H9 (cell line): ENCODE data around the gene NANOS1. TPM values are rescaled to one million over a fixed set of nuclear protein-coding genes. Genes with fewer than 3 reads are reported as not detected.
A peak's percentile ranks its signal among the peaks of the same experiment; 100 is the strongest.

Experiments used
- DNase-seq: peaks from one replicate; pipeline ENCODE4 v3.0.0-alpha.2; 2017
- H2AFZ ChIP-seq: one replicate; pipeline ENCODE4 v1.6.1; 2013; ENCODE audit warnings: mild to moderate bottlenecking, low read length, control low read depth, moderate library complexity
- H2AK5ac ChIP-seq: 2 replicates; pipeline ENCODE4 v1.6.1; 2013; ENCODE audit warnings: low read length, control low read depth, mixed read lengths; ENCODE audit not compliant: insufficient read length
- H2BK120ac ChIP-seq: one replicate; pipeline ENCODE4 v1.6.1; 2013; ENCODE audit warnings: low read depth, mild to moderate bottlenecking, low read length, control low read depth, inconsistent platforms; ENCODE audit not compliant: poor library complexity, severe bottlenecking
- H2BK12ac ChIP-seq: 2 replicates; pipeline ENCODE4 v1.6.1; 2013; ENCODE audit warnings: low read length, control low read depth, mixed read lengths, low read depth; ENCODE audit not compliant: insufficient read length
- H2BK15ac ChIP-seq: 2 replicates; pipeline ENCODE4 v1.6.1; 2013; ENCODE audit warnings: low read depth, low read length, control low read depth
- H2BK20ac ChIP-seq: one replicate; pipeline ENCODE4 v1.6.1; 2013; ENCODE audit warnings: low read depth, mild to moderate bottlenecking, low read length, control low read depth, inconsistent platforms; ENCODE audit not compliant: poor library complexity, severe bottlenecking
- H2BK5ac ChIP-seq: 2 replicates; pipeline ENCODE4 v1.6.1; 2013; ENCODE audit warnings: low read length, control low read depth, mixed read lengths; ENCODE audit not compliant: insufficient read length
- H3K14ac ChIP-seq: 2 replicates; pipeline ENCODE4 v1.6.1; 2013; ENCODE audit warnings: low read length, control low read depth; ENCODE audit not compliant: insufficient read depth
- H3K18ac ChIP-seq: 2 replicates; pipeline ENCODE4 v1.6.1; 2013; ENCODE audit warnings: low read depth, mild to moderate bottlenecking, mixed read lengths, low read length, control low read depth; ENCODE audit not compliant: insufficient read length
- H3K23ac ChIP-seq: 2 replicates; pipeline ENCODE4 v1.6.1; 2013; ENCODE audit warnings: low read length, control low read depth, mixed read lengths, low read depth; ENCODE audit not compliant: insufficient read length
- H3K23me2 ChIP-seq: 2 replicates; pipeline ENCODE4 v1.6.1; 2013; ENCODE audit warnings: low read depth, mild to moderate bottlenecking, mixed read lengths, low read length, control low read depth; ENCODE audit not compliant: insufficient read length, poor library complexity, severe bottlenecking
- H3K27ac ChIP-seq: 2 replicates; pipeline ENCODE4 v1.5.1; 2013; ENCODE audit warnings: low read length, control low read depth, mixed read lengths, low read depth; ENCODE audit not compliant: insufficient read length
- H3K27me3 ChIP-seq: 2 replicates; pipeline ENCODE4 v1.6.1; 2013; ENCODE audit warnings: low read length, control low read depth, inconsistent platforms; ENCODE audit not compliant: insufficient read depth
- H3K4ac ChIP-seq: 2 replicates; pipeline ENCODE4 v1.6.1; 2013; ENCODE audit warnings: low read depth, mild to moderate bottlenecking, control low read depth, inconsistent platforms, low read length, moderate library complexity
- H3K4me1 ChIP-seq: 2 replicates; pipeline ENCODE4 v1.6.1; 2013; ENCODE audit warnings: low read length, control low read depth, inconsistent platforms; ENCODE audit not compliant: insufficient read depth
- H3K4me2 ChIP-seq: 2 replicates; pipeline ENCODE4 v1.6.1; 2013; ENCODE audit warnings: low read length, control low read depth, mixed read lengths; ENCODE audit not compliant: insufficient read length, insufficient read depth
- H3K56ac ChIP-seq: 2 replicates; pipeline ENCODE4 v1.6.1; 2013; ENCODE audit warnings: low read depth, mild to moderate bottlenecking, mixed read lengths, low read length, control low read depth; ENCODE audit not compliant: insufficient read length
- H3K79me1 ChIP-seq: 2 replicates; pipeline ENCODE4 v1.6.1; 2013; ENCODE audit warnings: low read depth, mild to moderate bottlenecking, moderate library complexity, low read length, control low read depth, inconsistent platforms; ENCODE audit not compliant: insufficient read depth, poor library complexity, severe bottlenecking
- H3K79me2 ChIP-seq: 2 replicates; pipeline ENCODE4 v1.6.1; 2013; ENCODE audit warnings: low read length, control low read depth, inconsistent platforms; ENCODE audit not compliant: insufficient read depth
- H3K9ac ChIP-seq: 2 replicates; pipeline ENCODE4 v1.6.1; 2013; ENCODE audit warnings: low read length, control low read depth, mixed read lengths; ENCODE audit not compliant: insufficient read length; ENCODE audit errors: extremely low read depth
- H3K9me3 ChIP-seq: one replicate; pipeline ENCODE4 v1.6.1; 2013; ENCODE audit warnings: low read depth, low read length, inconsistent platforms; ENCODE audit not compliant: control insufficient read depth
- H3T11ph ChIP-seq: one replicate; pipeline ENCODE4 v1.6.1; 2013; ENCODE audit warnings: mild to moderate bottlenecking, low read length, control low read depth, inconsistent platforms
- H4K20me1 ChIP-seq: one replicate; pipeline ENCODE4 v1.6.1; 2013; ENCODE audit not compliant: control insufficient read depth, insufficient read length, insufficient read depth
- H4K5ac ChIP-seq: 2 replicates; pipeline ENCODE4 v1.6.1; 2013; ENCODE audit warnings: low read depth, mild to moderate bottlenecking, mixed read lengths, low read length, control low read depth; ENCODE audit not compliant: insufficient read length
- H4K8ac ChIP-seq: replicated peaks from 2 replicates; pipeline ENCODE4 v1.6.1; 2013; ENCODE audit warnings: low read length, control low read depth, mixed read lengths, low read depth; ENCODE audit not compliant: insufficient read length
- H4K91ac ChIP-seq: 2 replicates; pipeline ENCODE4 v1.6.1; 2013; ENCODE audit warnings: low read depth, mild to moderate bottlenecking, moderate library complexity, mixed read lengths, low read length, control low read depth; ENCODE audit not compliant: insufficient read length
- H3K27ac Mint-ChIP-seq, 3 experiments: 2 replicates in 2 of 3; 3 replicates in 1 of 3; pipeline ENCODE4 v1.8.0; 2020 to 2021; ENCODE audit warnings: mixed read lengths in 3 of 3, mild to moderate bottlenecking in 1 of 3, moderate library complexity in 1 of 3
- H3K27me3 Mint-ChIP-seq: 2 replicates; pipeline ENCODE4 v1.8.0; 2021; ENCODE audit warnings: low read depth, mild to moderate bottlenecking, moderate library complexity, mixed read lengths
- H3K36me3 Mint-ChIP-seq, 3 experiments: 2 replicates in 2 of 3; 3 replicates in 1 of 3; pipeline ENCODE4 v1.8.0; 2020 to 2021; ENCODE audit warnings: low read depth in 3 of 3, mixed read lengths in 3 of 3; ENCODE audit not compliant: insufficient read depth in 1 of 3
- H3K4me1 Mint-ChIP-seq, 2 experiments: 2 replicates each; pipeline ENCODE4 v1.8.0; 2020; ENCODE audit warnings: mixed read lengths in 2 of 2
- H3K4me3 Mint-ChIP-seq, 2 experiments: 2 replicates in 1 of 2; 3 replicates in 1 of 2; pipeline ENCODE4 v1.8.0; 2020 to 2021; ENCODE audit warnings: mild to moderate bottlenecking in 2 of 2, mixed read lengths in 2 of 2, moderate library complexity in 1 of 2
- H3K9me3 Mint-ChIP-seq, 2 experiments: 2 replicates in 1 of 2; 3 replicates in 1 of 2; pipeline ENCODE4 v1.8.0; 2020; ENCODE audit warnings: mild to moderate bottlenecking in 2 of 2, mixed read lengths in 2 of 2, moderate library complexity in 1 of 2
- WGBS: extraction: QIAGEN DNeasy Blood & Tissue Kit; methylation state at CpG from one replicate; pipeline ENCODE4 v1.1.7; 2013; ENCODE audit warnings: missing lambda C conversion rate, low lambda C conversion rate, mixed read lengths; ENCODE audit not compliant: insufficient read length; ENCODE audit errors: extremely low coverage; 5-methylcytosine and 5-hydroxymethylcytosine counted together
- total RNA-seq: library from RNA; stranded (reverse); gene quantifications from 2 replicates; pipeline ENCODE4 v1.2.1, GENCODE V29; 2021
- TF ChIP-seq, protein P1 (sequence below): fragments of 200-600 bp; sonication (generic); conservative IDR thresholded peaks from 3 replicates; pipeline ENCODE4 v1.8.0; 2021; ENCODE audit warnings: antibody characterized with exemption, mild to moderate bottlenecking

The NANOS1 gene
- total RNA-seq, 1 experiment from 2014 or later = 4.5 TPM

DNA sequence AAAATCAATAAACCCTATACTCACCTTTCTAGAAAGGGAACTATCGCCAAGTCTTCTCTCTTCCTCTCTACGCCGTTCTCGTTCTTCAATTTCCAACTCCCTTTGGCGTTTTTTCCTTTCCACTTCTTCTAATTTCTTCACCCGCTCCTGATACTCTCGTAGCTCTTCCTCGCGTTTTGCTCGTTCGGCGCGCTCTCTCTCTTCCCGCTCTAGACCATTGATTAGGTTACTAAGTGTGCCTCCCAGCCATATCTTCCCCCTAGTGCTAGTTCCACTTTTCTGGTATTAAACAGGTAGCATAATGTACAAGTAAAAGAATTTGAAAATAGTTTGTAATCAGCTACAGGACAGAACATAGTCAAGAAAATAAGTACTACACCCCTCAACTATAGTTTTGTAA is 20.3 kb downstream of the NANOS1 start:
- Histone ChIP-seq H2BK5ac (no peak overlapping the region), H3K23me2 (no peaks in the 10 kb centered on the region), H4K20me1 (no peaks in the 10 kb centered on the region), H3K9ac (no peak overlapping the region), H3K27me3 (no peaks in the 10 kb centered on the region), H3K4me1 (no peaks in the 10 kb centered on the region), H3T11ph (no peak overlapping the region), H4K8ac (no peak overlapping the region), H3K27ac (no peak overlapping the region), H2BK15ac (no peak overlapping the region), H3K4me2 (no peak overlapping the region), H2AFZ (no peak overlapping the region), H4K5ac (no peak overlapping the region), H3K56ac (no peak overlapping the region), H3K79me2 (peaks cover 7% of the 10 kb centered on the region; the same call in 1 of the 2 replicates), H2BK20ac (no peak overlapping the region), H3K9me3 (no peaks in the 10 kb centered on the region), H2BK120ac (no peak overlapping the region), H2BK12ac (no peak overlapping the region), H3K23ac (no peak overlapping the region), H2AK5ac (no peak overlapping the region), H4K91ac (no peak overlapping the region), H3K18ac (no peak overlapping the region), H3K79me1 (peaks cover 16% of the 10 kb centered on the region), H3K4ac (no peak overlapping the region), H3K14ac (no peak overlapping the region)
- 100% methylated on average over 7 of the region's 14 CpGs for WGBS
- TF ChIP-seq, protein P1, sequence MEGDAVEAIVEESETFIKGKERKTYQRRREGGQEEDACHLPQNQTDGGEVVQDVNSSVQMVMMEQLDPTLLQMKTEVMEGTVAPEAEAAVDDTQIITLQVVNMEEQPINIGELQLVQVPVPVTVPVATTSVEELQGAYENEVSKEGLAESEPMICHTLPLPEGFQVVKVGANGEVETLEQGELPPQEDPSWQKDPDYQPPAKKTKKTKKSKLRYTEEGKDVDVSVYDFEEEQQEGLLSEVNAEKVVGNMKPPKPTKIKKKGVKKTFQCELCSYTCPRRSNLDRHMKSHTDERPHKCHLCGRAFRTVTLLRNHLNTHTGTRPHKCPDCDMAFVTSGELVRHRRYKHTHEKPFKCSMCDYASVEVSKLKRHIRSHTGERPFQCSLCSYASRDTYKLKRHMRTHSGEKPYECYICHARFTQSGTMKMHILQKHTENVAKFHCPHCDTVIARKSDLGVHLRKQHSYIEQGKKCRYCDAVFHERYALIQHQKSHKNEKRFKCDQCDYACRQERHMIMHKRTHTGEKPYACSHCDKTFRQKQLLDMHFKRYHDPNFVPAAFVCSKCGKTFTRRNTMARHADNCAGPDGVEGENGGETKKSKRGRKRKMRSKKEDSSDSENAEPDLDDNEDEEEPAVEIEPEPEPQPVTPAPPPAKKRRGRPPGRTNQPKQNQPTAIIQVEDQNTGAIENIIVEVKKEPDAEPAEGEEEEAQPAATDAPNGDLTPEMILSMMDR = no peak
- Mint-ChIP-seq H3K27me3 (no peaks in the 10 kb centered on the region), H3K4me1 (no peaks in the 10 kb centered on the region), H3K27ac (peak overlapping the region in 1 of 3 experiments; percentile 38; a peak in 2 of 7 replicates), H3K9me3 (no peaks in the 10 kb centered on the region), H3K36me3 (peaks cover 74 to 100% (median 96%) of the 10 kb centered on the region in 3 experiments; a peak in 6 of 7 replicates), H3K4me3 (no peak overlapping the region)
- DNase-seq = no peak
